ENCODE results near the gene LGALS9B.
"Not testable (repeated sequence)": the region's sequence is repeated elsewhere in the genome, so short reads cannot be mapped to it uniquely, and the experiment has no call there.

LGALS9B gene

DNA sequence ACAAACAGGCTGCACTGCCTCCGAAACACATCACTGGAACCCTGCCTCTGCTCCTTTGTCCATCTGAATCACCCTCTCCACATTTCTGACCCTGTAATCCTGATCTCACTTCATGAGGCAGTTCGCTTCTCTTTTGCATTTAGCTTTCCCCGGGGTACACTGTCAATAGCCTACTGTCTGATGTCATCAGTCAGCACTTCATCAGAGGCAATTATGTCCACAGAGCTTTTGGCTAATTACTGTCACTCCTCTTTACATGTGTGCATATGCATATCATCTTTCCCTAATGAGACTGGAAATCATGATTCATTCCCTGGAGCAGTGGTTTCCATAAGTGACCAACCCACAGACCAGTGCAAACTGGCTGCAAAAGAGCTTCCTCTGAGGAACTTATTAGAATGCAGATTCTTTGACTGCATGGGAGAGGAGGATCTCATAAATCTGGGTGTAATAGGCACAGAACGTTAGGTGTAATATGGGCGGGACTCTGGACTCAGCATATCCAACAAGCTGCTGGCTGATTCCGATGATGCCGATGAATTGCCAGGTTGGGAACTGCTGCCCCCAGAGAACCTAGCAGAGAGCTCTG, 49.8 kb downstream of the LGALS9B start:
- in situ Hi-C loops (cut with MboI; ENCODE audit: low sequenced_read_pairs): not testable (repeated sequence)

DNA sequence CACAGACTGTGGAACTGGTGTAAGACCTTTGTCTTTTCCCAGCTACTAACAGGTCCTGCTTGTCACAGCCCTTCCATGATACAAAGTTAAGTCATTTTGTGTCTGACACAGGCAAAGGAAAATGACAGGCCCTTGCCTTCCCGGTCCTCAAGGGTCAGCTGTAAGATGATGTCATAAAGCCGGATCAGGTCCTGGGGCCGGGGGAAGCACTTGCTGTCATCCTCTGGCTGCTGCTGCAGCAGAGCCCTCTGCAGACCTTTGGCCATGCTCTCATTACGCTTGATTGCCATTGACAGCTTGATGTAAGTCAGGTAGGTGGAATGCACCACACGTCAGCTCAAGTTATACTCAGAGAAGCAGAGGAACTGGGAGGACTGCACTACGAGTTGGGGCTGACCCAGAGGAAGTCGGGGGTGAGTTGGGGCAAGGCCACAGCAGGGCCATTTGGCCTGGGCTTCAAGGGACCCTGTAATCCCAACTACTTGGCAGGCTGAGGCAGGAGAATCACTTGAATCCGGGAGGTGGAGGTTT, 50.9 kb downstream of the LGALS9B start:
- in situ Hi-C loops (cut with MboI; ENCODE audit: low sequenced_read_pairs): not testable (repeated sequence)

DNA sequence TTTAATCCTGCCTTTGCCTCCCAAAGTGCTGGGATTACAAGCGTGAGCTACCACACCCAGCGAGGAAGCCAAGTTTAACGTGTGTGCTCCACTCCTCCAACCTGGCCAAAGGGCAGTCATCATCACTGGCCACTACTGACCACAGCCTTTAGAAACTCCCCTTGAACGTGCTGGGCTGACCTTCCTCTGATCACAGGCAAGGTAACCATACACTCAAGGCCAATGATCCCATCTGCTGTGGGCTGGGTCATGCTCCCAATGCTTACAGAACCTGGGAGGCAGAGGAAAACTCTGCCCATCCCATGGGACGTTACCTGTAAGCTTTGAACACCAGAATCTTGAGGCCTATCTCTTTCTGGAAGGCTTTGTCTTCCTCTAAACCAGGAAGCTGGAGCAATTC, 51.9 kb downstream of the LGALS9B start:
- in situ Hi-C loops (cut with MboI; ENCODE audit: low sequenced_read_pairs): not testable (repeated sequence)

DNA sequence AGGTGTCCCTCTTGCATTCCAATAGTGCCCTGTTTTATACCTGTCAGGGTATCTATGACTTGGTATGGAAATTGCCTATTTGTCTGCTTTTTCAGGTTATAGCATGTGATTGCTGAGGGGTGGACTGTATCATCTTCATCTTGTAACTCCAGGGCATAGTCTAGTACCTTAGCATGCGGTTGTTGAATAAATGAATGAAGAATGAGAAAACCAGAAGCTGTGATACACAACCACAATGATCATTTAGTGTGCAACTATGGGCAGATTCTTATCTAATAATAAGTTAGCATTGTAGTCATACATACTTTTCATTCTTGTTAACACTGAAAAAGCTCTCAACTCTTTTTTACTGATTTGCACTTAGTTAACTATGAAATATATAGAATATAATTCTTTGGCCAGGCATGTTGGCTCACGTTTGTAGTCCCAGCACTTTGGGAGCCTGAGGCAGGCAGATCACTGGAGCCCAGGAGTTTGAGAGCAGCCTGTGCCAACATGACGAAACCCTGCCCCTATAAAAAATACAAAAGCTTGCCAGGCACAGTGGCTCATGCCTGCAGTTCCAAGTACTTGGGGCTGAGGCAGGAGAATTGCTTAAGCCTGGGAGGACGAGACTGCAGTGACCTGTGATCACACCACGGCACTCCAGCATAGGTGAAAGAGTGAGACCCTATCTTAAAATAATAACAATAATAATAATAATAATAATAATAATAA, 65.9 kb downstream of the LGALS9B start:
- in situ Hi-C loops (cut with MboI; ENCODE audit: low sequenced_read_pairs): not testable (repeated sequence)

DNA sequence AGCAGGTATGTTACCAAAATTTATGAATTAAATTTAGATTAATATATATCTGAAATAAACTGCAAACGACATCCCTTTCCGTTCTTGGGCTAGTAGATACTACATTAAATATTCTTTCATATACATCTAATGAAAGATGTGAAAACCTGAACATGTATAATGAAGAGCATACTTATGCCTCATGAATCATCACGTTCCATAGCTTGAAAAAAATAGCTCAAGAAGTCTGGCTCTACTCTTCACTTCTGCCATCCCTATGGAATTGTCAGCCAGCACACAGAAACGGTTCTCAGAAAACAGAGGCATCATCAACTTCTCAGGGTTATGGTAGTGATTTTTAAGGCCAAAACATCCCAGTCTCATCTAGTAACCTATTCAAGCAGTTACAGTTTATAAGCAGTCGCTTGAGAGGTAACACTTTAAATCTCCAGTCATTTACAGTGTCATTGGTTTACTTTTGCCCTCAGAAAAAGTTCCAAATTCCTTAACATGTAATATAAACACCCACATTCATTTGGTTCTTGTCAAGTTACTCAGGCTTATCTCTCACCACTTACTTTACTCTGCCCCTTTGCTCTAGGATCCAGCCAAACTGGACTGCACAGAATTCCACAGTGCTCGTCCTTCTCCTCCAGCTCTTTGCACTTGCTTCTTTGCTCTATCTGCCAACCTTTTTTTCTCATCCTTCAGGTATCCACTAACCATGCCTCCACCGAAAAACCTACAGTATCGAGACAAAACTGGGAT, 66.6 kb downstream of the LGALS9B start:
- in situ Hi-C loops (cut with MboI; ENCODE audit: low sequenced_read_pairs): not testable (repeated sequence)
